Sigmoid colon (tissue), 7 donors: ENCODE data around the gene C2CD2. TPM values are rescaled to one million over a fixed set of nuclear protein-coding genes. Genes with fewer than 3 reads are reported as not detected.

Source experiments
- DNase-seq: peaks from one replicate; pipeline ENCODE4 v3.0.0-alpha.2; 2019
- H3K27ac ChIP-seq, 4 donors: fragments of 200-600 bp; sonication (generic); one replicate each; pipeline ENCODE4 v1.5.1; 2016 to 2019; ENCODE audit warnings: mild to moderate bottlenecking in 1 of 4
- H3K27me3 ChIP-seq, 3 donors: fragments of 200-600 bp; sonication (generic); one replicate each; pipeline ENCODE4 v1.5.1; 2019; ENCODE audit warnings: mild to moderate bottlenecking in 1 of 3
- H3K36me3 ChIP-seq, 4 donors: fragments of 200-600 bp; sonication (generic); one replicate each; pipeline ENCODE4 v1.5.1; 2016 to 2019
- H3K4me1 ChIP-seq, 4 donors: fragments of 200-600 bp; sonication (generic); one replicate each; pipeline ENCODE4 v1.5.1; 2017 to 2019
- H3K4me3 ChIP-seq, 4 donors: fragments of 200-600 bp; sonication (generic); one replicate each; pipeline ENCODE4 v1.5.1; 2017 to 2019; ENCODE audit warnings: mild to moderate bottlenecking in 2 of 4, moderate library complexity in 1 of 4
- H3K9me3 ChIP-seq, 4 donors: fragments of 200-600 bp in 3 of 4; sonication (generic) in 3 of 4; one replicate each; pipeline versions ENCODE4 v1.5.1 to v1.6.1; 2013 to 2019
- EP300 ChIP-seq, 4 donors: sonication (generic); formaldehyde crosslinking; IDR thresholded peaks; one replicate each; pipeline ENCODE4 v1.6.1; 2017; ENCODE audit warnings: antibody characterized with exemption in 4 of 4
- POLR2A ChIP-seq, 2 donors: fragments of 450-650 bp; IDR thresholded peaks; one replicate each; pipeline ENCODE4 v1.6.1; 2016; ENCODE audit warnings: antibody characterized with exemption in 2 of 2, mild to moderate bottlenecking in 2 of 2, moderate library complexity in 2 of 2
- POLR2AphosphoS5 ChIP-seq, 4 donors: sonication (generic); formaldehyde crosslinking; IDR thresholded peaks; one replicate each; pipeline ENCODE4 v1.6.1; 2017; ENCODE audit warnings: antibody characterized with exemption in 4 of 4
- WGBS, 2 donors: extraction: QIAGEN DNeasy Blood & Tissue Kit; methylation state at CpG; one replicate each; pipeline ENCODE4 v1.1.7; 2013; 5-methylcytosine and 5-hydroxymethylcytosine counted together
- intact Hi-C: fragments of 100-400 bp; cut with DNase I; formaldehyde crosslinking; loops from one replicate; pipeline ENCODE4 v1.15.1; 2023
- polyA plus RNA-seq, 3 donors: library from polyadenylated mRNA; stranded (reverse); fragments of 200-250 nt; gene quantifications; one replicate each; pipeline ENCODE4 v1.2.3, GENCODE V29; 2013
- total RNA-seq, 4 donors: library from RNA; depleted of rRNA; stranded (reverse); fragments of >200 nt; gene quantifications; one replicate each; pipeline ENCODE4 v1.1.0, GENCODE V29; 2016
- TF ChIP-seq, protein P1 (sequence below), 4 experiments: fragments of 450-650 bp in 3 of 4; fragments of 200-600 bp in 1 of 4; IDR thresholded peaks; one replicate each; pipeline ENCODE4 v1.5.1; 2016 to 2019; ENCODE audit warnings: antibody characterized with exemption in 4 of 4, mild to moderate bottlenecking in 3 of 4, moderate library complexity in 2 of 4
- donor health status: healthy with polysubstance abuse.
- donor health status: Bipolar disorder and iron deficiency.
- donor health status: healthy.

The C2CD2 gene
- total and polyA plus RNA-seq, 7 donors: 1.8 to 45.1 (median 19.0) TPM

GRCh38 chr21:41856572-41856971, 97.2 kb downstream of the C2CD2 start:
- DNase-seq: no peak
- peaks cover 0 to 68% (median 21%) of the 10 kb centered on the region in 4 donors for H3K36me3 ChIP-seq
- H3K27ac ChIP-seq: no peak overlapping the region
- H3K4me3 ChIP-seq: no peak overlapping the region
- H3K27me3 ChIP-seq: no peaks in the 10 kb centered on the region
- intact Hi-C loops: no loop called here
- 89 to 95% methylated on average over 10 of the region's 10 CpGs for WGBS, 2 donors
- H3K4me1 ChIP-seq: no peaks in the 10 kb centered on the region
- no peaks in the 10 kb centered on the region for H3K9me3 ChIP-seq
- TF ChIP-seq POLR2A (IDR thresholded peaks at IDR 0.05) (no peak), EP300 (IDR thresholded peaks at IDR 0.05) (no peak), POLR2AphosphoS5 (IDR thresholded peaks at IDR 0.05) (no peak)
- TF ChIP-seq, protein P1, sequence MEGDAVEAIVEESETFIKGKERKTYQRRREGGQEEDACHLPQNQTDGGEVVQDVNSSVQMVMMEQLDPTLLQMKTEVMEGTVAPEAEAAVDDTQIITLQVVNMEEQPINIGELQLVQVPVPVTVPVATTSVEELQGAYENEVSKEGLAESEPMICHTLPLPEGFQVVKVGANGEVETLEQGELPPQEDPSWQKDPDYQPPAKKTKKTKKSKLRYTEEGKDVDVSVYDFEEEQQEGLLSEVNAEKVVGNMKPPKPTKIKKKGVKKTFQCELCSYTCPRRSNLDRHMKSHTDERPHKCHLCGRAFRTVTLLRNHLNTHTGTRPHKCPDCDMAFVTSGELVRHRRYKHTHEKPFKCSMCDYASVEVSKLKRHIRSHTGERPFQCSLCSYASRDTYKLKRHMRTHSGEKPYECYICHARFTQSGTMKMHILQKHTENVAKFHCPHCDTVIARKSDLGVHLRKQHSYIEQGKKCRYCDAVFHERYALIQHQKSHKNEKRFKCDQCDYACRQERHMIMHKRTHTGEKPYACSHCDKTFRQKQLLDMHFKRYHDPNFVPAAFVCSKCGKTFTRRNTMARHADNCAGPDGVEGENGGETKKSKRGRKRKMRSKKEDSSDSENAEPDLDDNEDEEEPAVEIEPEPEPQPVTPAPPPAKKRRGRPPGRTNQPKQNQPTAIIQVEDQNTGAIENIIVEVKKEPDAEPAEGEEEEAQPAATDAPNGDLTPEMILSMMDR (IDR thresholded peaks at IDR 0.05): no peak

DNA sequence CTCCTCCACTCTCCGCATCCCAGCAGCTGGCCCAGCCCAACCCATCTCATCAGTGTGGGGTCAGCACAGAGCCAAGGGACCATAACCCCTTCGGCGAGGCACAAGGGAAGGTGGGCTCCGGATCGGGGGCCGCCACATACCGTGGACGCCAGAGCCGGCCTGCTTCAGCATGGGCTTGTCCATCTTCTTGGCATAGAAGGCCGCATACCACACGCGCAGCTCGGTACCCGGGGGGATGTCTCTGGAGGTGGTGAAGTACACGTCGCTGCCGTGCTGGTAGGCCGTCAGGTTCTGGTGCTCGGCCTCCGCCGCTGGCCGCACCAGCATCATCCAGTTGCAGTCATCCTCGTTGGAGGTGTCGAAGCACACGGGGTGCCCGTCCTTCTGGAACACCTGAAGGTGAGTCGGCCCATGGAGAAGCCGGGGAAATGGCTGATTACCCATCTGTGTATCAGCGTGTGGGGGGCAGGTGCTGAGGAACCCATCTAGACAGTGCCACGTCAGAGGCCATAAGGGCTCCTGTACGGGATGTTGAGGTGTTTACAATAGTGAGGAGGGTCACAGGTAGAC, 99.3 kb downstream of the C2CD2 start:
- H3K4me1 ChIP-seq: no peaks in the 10 kb centered on the region
- no peaks in the 10 kb centered on the region for H3K9me3 ChIP-seq
- no peak overlapping the region for H3K27ac ChIP-seq
- intact Hi-C loops: no loop called here
- TF ChIP-seq, protein P1 (IDR thresholded peaks at IDR 0.05): no peak
- TF ChIP-seq EP300 (IDR thresholded peaks at IDR 0.05): no peak
- no peak for TF ChIP-seq POLR2AphosphoS5 (IDR thresholded peaks at IDR 0.05)
- TF ChIP-seq POLR2A (IDR thresholded peaks at IDR 0.05): no peak
- H3K36me3 ChIP-seq: peaks cover 0 to 65% (median 21%) of the 10 kb centered on the region in 4 donors
- no peak for DNase-seq
- no peaks in the 10 kb centered on the region for H3K27me3 ChIP-seq
- 98% methylated on average over 31 of the region's 31 CpGs for WGBS, 2 donors
- H3K4me3 ChIP-seq: no peak overlapping the region

DNA sequence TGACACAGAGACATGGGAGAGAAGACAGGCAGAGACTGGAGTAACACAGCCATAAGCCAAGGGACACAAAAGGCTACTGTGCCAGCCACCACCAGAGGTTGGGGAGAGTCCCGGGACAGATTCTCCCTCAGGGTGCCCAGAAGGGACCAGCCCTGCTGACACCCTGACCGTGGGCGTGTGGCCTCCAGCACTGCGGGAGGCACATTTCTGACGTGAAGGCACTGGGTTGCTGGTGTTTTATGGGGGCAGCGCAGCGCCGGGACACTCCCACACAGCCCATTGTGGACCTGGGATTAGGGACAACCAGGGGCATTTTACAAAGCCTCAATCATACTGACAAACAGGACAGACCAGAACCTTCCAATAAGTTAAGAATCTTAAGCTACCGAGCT, 100.9 kb downstream of the C2CD2 start:
- no peaks in the 10 kb centered on the region for H3K9me3 ChIP-seq
- H3K27me3 ChIP-seq: no peaks in the 10 kb centered on the region
- H3K4me3 ChIP-seq: no peak overlapping the region
- intact Hi-C loops: no loop called here
- no peak overlapping the region for H3K27ac ChIP-seq
- H3K4me1 ChIP-seq: no peaks in the 10 kb centered on the region
- WGBS, 2 donors: 94 to 95% methylated on average over 9 of the region's 9 CpGs
- H3K36me3 ChIP-seq: peaks cover 0 to 61% (median 17%) of the 10 kb centered on the region in 4 donors
- TF ChIP-seq, protein P1 (IDR thresholded peaks at IDR 0.05): no peak
- TF ChIP-seq EP300 (IDR thresholded peaks at IDR 0.05): no peak
- TF ChIP-seq POLR2A (IDR thresholded peaks at IDR 0.05): no peak
- no peak for TF ChIP-seq POLR2AphosphoS5 (IDR thresholded peaks at IDR 0.05)
- no peak for DNase-seq

- no peak for TF ChIP-seq POLR2AphosphoS5 (IDR thresholded peaks at IDR 0.05)
- no peak for TF ChIP-seq POLR2A (IDR thresholded peaks at IDR 0.05)
- TF ChIP-seq EP300 (IDR thresholded peaks at IDR 0.05): no peak
- TF ChIP-seq, protein P1 (IDR thresholded peaks at IDR 0.05): no peak
- no peak overlapping the region for H3K4me3 ChIP-seq
- 90 to 91% methylated on average over 21 of the region's 21 CpGs for whole genome bisulfite sequencing, 2 donors
- no peaks in the 10 kb centered on the region for H3K4me1 ChIP-seq
- intact Hi-C loops: no loop called here
- no peak for DNase-seq
- H3K27ac ChIP-seq: no peak overlapping the region
- peaks cover 0 to 56% (median 17%) of the 10 kb centered on the region in 4 donors for H3K36me3 ChIP-seq
- no peaks in the 10 kb centered on the region for H3K27me3 ChIP-seq
- no peaks in the 10 kb centered on the region for H3K9me3 ChIP-seq
These were observed 101.5 kb downstream of the C2CD2 start for GRCh38 chr21:41852151-41852928.
